H9 (cell line): ENCODE results near the gene EPM2A. TPM values are rescaled to one million over a fixed set of nuclear protein-coding genes. Genes with fewer than 3 reads are reported as not detected.

Source experiments
- DNase-seq: peaks from one replicate; pipeline ENCODE4 v3.0.0-alpha.2; 2017
- H2AFZ ChIP-seq: one replicate; pipeline ENCODE4 v1.6.1; 2013; ENCODE audit warnings: mild to moderate bottlenecking, low read length, control low read depth, moderate library complexity
- H2AK5ac ChIP-seq: 2 replicates; pipeline ENCODE4 v1.6.1; 2013; ENCODE audit warnings: low read length, control low read depth, mixed read lengths; ENCODE audit not compliant: insufficient read length
- H2BK120ac ChIP-seq: one replicate; pipeline ENCODE4 v1.6.1; 2013; ENCODE audit warnings: low read depth, mild to moderate bottlenecking, low read length, control low read depth, inconsistent platforms; ENCODE audit not compliant: poor library complexity, severe bottlenecking
- H2BK12ac ChIP-seq: 2 replicates; pipeline ENCODE4 v1.6.1; 2013; ENCODE audit warnings: low read length, control low read depth, mixed read lengths, low read depth; ENCODE audit not compliant: insufficient read length
- H2BK15ac ChIP-seq: 2 replicates; pipeline ENCODE4 v1.6.1; 2013; ENCODE audit warnings: low read depth, low read length, control low read depth
- H2BK20ac ChIP-seq: one replicate; pipeline ENCODE4 v1.6.1; 2013; ENCODE audit warnings: low read depth, mild to moderate bottlenecking, low read length, control low read depth, inconsistent platforms; ENCODE audit not compliant: poor library complexity, severe bottlenecking
- H2BK5ac ChIP-seq: 2 replicates; pipeline ENCODE4 v1.6.1; 2013; ENCODE audit warnings: low read length, control low read depth, mixed read lengths; ENCODE audit not compliant: insufficient read length
- H3K14ac ChIP-seq: 2 replicates; pipeline ENCODE4 v1.6.1; 2013; ENCODE audit warnings: low read length, control low read depth; ENCODE audit not compliant: insufficient read depth
- H3K18ac ChIP-seq: 2 replicates; pipeline ENCODE4 v1.6.1; 2013; ENCODE audit warnings: low read depth, mild to moderate bottlenecking, mixed read lengths, low read length, control low read depth; ENCODE audit not compliant: insufficient read length
- H3K23ac ChIP-seq: 2 replicates; pipeline ENCODE4 v1.6.1; 2013; ENCODE audit warnings: low read length, control low read depth, mixed read lengths, low read depth; ENCODE audit not compliant: insufficient read length
- H3K23me2 ChIP-seq: 2 replicates; pipeline ENCODE4 v1.6.1; 2013; ENCODE audit warnings: low read depth, mild to moderate bottlenecking, mixed read lengths, low read length, control low read depth; ENCODE audit not compliant: insufficient read length, poor library complexity, severe bottlenecking
- H3K27ac ChIP-seq: 2 replicates; pipeline ENCODE4 v1.5.1; 2013; ENCODE audit warnings: low read length, control low read depth, mixed read lengths, low read depth; ENCODE audit not compliant: insufficient read length
- H3K27me3 ChIP-seq: 2 replicates; pipeline ENCODE4 v1.6.1; 2013; ENCODE audit warnings: low read length, control low read depth, inconsistent platforms; ENCODE audit not compliant: insufficient read depth
- H3K4ac ChIP-seq: 2 replicates; pipeline ENCODE4 v1.6.1; 2013; ENCODE audit warnings: low read depth, mild to moderate bottlenecking, control low read depth, inconsistent platforms, low read length, moderate library complexity
- H3K4me1 ChIP-seq: 2 replicates; pipeline ENCODE4 v1.6.1; 2013; ENCODE audit warnings: low read length, control low read depth, inconsistent platforms; ENCODE audit not compliant: insufficient read depth
- H3K4me2 ChIP-seq: 2 replicates; pipeline ENCODE4 v1.6.1; 2013; ENCODE audit warnings: low read length, control low read depth, mixed read lengths; ENCODE audit not compliant: insufficient read length, insufficient read depth
- H3K56ac ChIP-seq: 2 replicates; pipeline ENCODE4 v1.6.1; 2013; ENCODE audit warnings: low read depth, mild to moderate bottlenecking, mixed read lengths, low read length, control low read depth; ENCODE audit not compliant: insufficient read length
- H3K79me1 ChIP-seq: 2 replicates; pipeline ENCODE4 v1.6.1; 2013; ENCODE audit warnings: low read depth, mild to moderate bottlenecking, moderate library complexity, low read length, control low read depth, inconsistent platforms; ENCODE audit not compliant: insufficient read depth, poor library complexity, severe bottlenecking
- H3K79me2 ChIP-seq: 2 replicates; pipeline ENCODE4 v1.6.1; 2013; ENCODE audit warnings: low read length, control low read depth, inconsistent platforms; ENCODE audit not compliant: insufficient read depth
- H3K9ac ChIP-seq: 2 replicates; pipeline ENCODE4 v1.6.1; 2013; ENCODE audit warnings: low read length, control low read depth, mixed read lengths; ENCODE audit not compliant: insufficient read length; ENCODE audit errors: extremely low read depth
- H3K9me3 ChIP-seq: one replicate; pipeline ENCODE4 v1.6.1; 2013; ENCODE audit warnings: low read depth, low read length, inconsistent platforms; ENCODE audit not compliant: control insufficient read depth
- H3T11ph ChIP-seq: one replicate; pipeline ENCODE4 v1.6.1; 2013; ENCODE audit warnings: mild to moderate bottlenecking, low read length, control low read depth, inconsistent platforms
- H4K20me1 ChIP-seq: one replicate; pipeline ENCODE4 v1.6.1; 2013; ENCODE audit not compliant: control insufficient read depth, insufficient read length, insufficient read depth
- H4K5ac ChIP-seq: 2 replicates; pipeline ENCODE4 v1.6.1; 2013; ENCODE audit warnings: low read depth, mild to moderate bottlenecking, mixed read lengths, low read length, control low read depth; ENCODE audit not compliant: insufficient read length
- H4K8ac ChIP-seq: replicated peaks from 2 replicates; pipeline ENCODE4 v1.6.1; 2013; ENCODE audit warnings: low read length, control low read depth, mixed read lengths, low read depth; ENCODE audit not compliant: insufficient read length
- H4K91ac ChIP-seq: 2 replicates; pipeline ENCODE4 v1.6.1; 2013; ENCODE audit warnings: low read depth, mild to moderate bottlenecking, moderate library complexity, mixed read lengths, low read length, control low read depth; ENCODE audit not compliant: insufficient read length
- H3K27ac Mint-ChIP-seq, 3 experiments: 2 replicates in 2 of 3; 3 replicates in 1 of 3; pipeline ENCODE4 v1.8.0; 2020 to 2021; ENCODE audit warnings: mixed read lengths in 3 of 3, mild to moderate bottlenecking in 1 of 3, moderate library complexity in 1 of 3
- H3K27me3 Mint-ChIP-seq: 2 replicates; pipeline ENCODE4 v1.8.0; 2021; ENCODE audit warnings: low read depth, mild to moderate bottlenecking, moderate library complexity, mixed read lengths
- H3K36me3 Mint-ChIP-seq, 3 experiments: 2 replicates in 2 of 3; 3 replicates in 1 of 3; pipeline ENCODE4 v1.8.0; 2020 to 2021; ENCODE audit warnings: low read depth in 3 of 3, mixed read lengths in 3 of 3; ENCODE audit not compliant: insufficient read depth in 1 of 3
- H3K4me1 Mint-ChIP-seq, 2 experiments: 2 replicates each; pipeline ENCODE4 v1.8.0; 2020; ENCODE audit warnings: mixed read lengths in 2 of 2
- H3K4me3 Mint-ChIP-seq, 2 experiments: 2 replicates in 1 of 2; 3 replicates in 1 of 2; pipeline ENCODE4 v1.8.0; 2020 to 2021; ENCODE audit warnings: mild to moderate bottlenecking in 2 of 2, mixed read lengths in 2 of 2, moderate library complexity in 1 of 2
- H3K9me3 Mint-ChIP-seq, 2 experiments: 2 replicates in 1 of 2; 3 replicates in 1 of 2; pipeline ENCODE4 v1.8.0; 2020; ENCODE audit warnings: mild to moderate bottlenecking in 2 of 2, mixed read lengths in 2 of 2, moderate library complexity in 1 of 2
- CTCF ChIP-seq: fragments of 200-600 bp; sonication (generic); conservative IDR thresholded peaks from 3 replicates; pipeline ENCODE4 v1.8.0; 2021; ENCODE audit warnings: antibody characterized with exemption, mild to moderate bottlenecking
- WGBS: extraction: QIAGEN DNeasy Blood & Tissue Kit; methylation state at CpG from one replicate; pipeline ENCODE4 v1.1.7; 2013; ENCODE audit warnings: missing lambda C conversion rate, low lambda C conversion rate, mixed read lengths; ENCODE audit not compliant: insufficient read length; ENCODE audit errors: extremely low coverage; 5-methylcytosine and 5-hydroxymethylcytosine counted together
- total RNA-seq: library from RNA; stranded (reverse); gene quantifications from 2 replicates; pipeline ENCODE4 v1.2.1, GENCODE V29; 2021

The EPM2A gene
- total RNA-seq, 1 experiment from 2014 or later = 8.2 TPM

GRCh38 chr6:145633981-145634627, 101.2 kb downstream of the EPM2A start:
- Histone ChIP-seq H2BK15ac (no peak overlapping the region), H3K27me3 (no peaks in the 10 kb centered on the region), H2BK12ac (no peak overlapping the region), H2BK20ac (no peak overlapping the region), H4K91ac (no peak overlapping the region), H3K23me2 (peaks cover 3% of the 10 kb centered on the region), H2BK5ac (no peak overlapping the region), H3K56ac (no peak overlapping the region), H3K27ac (no peak overlapping the region), H4K20me1 (no peaks in the 10 kb centered on the region), H3K4me1 (peaks cover 4% of the 10 kb centered on the region; the same call in 1 of the 2 replicates), H3K18ac (no peak overlapping the region), H3K9ac (peak overlapping the region; percentile 3), H2AK5ac (no peak overlapping the region), H3K23ac (no peak overlapping the region), H3K79me2 (no peaks in the 10 kb centered on the region), H3T11ph (no peak overlapping the region), H2BK120ac (no peak overlapping the region), H4K5ac (no peak overlapping the region), H3K9me3 (no peaks in the 10 kb centered on the region), H3K79me1 (no peaks in the 10 kb centered on the region), H3K4me2 (peak overlapping the region; percentile 62), H4K8ac (no peak overlapping the region), H3K14ac (no peak overlapping the region), H3K4ac (no peak overlapping the region), H2AFZ (no peak overlapping the region)
- H3K27me3 Mint-ChIP-seq = no peaks in the 10 kb centered on the region
- H3K9me3 Mint-ChIP-seq = no peaks in the 10 kb centered on the region
- peak; percentile 90 for TF ChIP-seq CTCF
- no peak overlapping the region for H3K27ac Mint-ChIP-seq
- H3K4me3 Mint-ChIP-seq = peak overlapping the region in 1 of 2 experiments; percentile 19; a peak in 3 of 5 replicates
- WGBS = no CpG with 5 or more reads among the region's 11 CpGs
- no peaks in the 10 kb centered on the region for H3K36me3 Mint-ChIP-seq
- H3K4me1 Mint-ChIP-seq = peaks cover 8 to 14% of the 10 kb centered on the region in 2 experiments
- peak; percentile 86 for DNase-seq
